Ecto neural progenitor cell (in vitro differentiated cells): Measurements from ENCODE around the gene RNF223.

ENCODE experiments used
- DNase-seq: peaks from one replicate; pipeline ENCODE4 v3.0.0-alpha.2; 2018; ENCODE audit warnings: low spot score

Gene RNF223

DNA sequence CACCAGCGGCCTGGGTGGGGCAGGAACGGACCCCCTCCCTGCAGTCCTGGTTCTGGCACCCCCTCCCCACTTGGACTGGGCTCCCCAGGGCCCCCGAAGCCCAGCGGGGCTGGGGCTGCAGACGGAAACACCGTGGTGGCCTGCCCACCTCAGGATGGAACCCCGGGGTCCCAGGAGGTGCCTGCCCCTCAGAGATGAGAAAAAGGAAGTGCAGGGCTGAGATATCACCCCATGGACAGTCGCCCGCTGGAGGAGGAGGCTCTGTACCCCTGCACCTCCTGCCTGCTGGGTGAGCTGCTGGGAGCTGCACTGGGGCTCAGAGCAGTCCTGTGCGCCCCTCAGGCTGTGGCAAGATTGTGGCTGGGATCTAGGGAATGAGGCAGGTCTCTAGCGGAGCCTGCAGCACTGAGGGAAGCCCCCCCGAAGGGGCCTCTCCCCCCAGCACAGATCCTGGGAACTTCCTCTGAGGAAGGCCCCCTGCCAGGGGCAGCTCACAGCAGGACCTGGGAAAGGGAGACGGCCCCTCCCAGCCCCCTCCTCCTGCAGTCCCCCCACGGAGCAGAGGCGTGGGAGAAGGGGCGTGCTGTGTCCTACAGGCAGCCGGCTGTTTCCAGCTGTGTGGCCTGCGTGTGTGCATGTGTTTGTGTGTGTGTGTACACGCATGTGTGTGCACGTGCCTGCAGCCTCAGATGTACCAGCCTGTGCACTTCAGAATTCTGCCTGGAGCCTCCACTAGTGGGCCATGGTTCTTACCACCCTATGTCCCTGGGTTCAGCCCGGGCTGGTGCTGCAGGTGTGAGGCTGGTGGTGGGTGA is 47.3 kb downstream of the RNF223 start:
- DNase-seq, result no peak

DNA sequence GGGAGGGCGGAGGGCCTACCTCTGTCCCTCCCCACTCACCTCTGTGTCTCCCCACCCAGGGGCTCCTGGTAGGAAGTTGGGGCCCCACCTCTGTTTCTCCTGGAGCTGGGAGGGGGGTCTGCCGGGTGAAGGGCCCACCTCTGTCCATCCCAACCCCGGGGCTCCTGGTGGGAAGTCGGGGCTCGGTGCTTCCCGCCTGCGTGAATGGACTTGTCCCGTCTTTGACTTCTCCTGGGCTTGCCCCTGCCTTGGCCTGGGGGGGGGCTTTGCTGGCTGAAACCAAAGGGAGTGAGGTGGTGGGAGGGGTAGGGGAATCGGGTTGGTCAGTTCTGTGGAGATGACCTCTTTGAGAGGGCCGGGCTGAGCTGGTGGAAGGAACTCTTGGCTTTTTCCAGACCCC is 48.4 kb downstream of the RNF223 start:
- no peak for DNase-seq

DNA sequence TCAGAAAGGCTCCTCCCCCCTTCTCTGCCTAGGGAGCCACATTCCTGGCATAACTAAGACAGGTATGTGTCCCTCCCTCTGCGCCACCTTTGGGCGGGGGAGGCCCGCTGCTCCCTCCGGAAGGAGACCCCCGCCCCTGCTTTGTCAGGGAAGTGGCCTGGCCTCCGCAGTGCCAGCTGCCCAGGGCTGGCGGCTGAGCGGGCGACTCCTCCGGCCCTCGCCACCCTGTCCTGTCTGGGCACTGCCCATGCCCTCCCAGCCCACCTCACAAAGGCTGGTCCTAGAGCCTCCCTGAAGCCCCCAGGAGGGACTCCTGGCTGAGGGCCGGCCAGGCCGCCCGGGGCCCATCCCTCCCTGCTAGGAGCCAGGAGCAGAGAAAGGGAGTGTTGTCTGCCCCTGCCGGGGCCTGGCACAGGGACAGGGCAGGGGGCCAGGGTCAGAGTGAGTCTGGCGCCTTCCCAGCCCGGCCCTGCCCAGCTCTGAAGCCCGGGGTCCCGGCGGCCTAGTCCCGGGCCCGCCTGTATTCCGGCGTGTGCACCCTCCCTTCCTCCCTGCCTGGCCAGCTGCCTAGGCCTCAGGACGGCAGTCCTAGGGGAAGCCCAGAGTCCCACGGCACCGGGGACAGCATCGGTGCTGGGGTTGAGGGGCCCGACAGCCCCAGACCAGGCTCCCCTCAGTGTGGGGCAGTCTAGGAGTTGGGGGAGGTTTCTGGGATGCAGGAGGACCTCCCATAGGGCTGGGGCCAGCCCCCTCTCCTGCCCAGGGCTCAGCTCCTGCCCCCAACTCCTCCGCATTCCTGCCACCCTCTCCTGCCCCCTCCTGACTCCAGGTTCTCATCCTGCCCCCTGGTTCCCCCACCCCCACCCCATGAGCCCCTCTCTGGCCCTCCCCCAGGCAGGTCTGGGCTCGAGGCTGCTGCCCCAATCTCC is 49.1 kb downstream of the RNF223 start:
- no peak for DNase-seq

DNA sequence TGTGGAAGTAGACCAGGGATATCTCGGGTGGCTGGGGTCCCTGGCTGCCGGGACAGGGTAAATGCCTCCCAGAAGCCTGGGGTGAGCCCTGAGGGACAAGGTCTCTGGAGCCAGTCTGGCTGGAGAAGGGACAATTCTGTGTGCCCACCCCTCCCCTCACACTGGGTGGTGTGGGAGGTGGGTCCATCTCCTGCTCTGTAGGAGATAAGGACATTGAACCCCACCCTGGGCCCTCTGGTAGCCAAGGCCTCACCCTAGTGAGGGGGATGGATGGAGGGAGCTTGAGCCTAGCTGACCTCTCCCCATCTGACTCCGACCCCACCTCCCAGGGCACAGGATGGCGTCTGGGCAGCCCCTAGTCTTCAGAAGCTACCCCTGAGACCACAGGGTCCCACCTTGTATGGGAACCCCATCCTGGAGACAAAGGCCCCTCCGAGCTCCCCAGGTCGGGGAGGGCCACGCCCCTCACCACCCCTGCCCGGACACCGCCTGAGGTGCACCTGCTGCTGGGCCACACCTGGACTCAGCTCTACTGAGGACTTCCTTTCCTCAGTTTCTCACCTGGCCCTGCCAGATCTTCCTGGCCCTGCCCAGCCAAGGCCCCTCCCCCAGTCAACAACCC is 49.8 kb downstream of the RNF223 start:
- no peak for DNase-seq

DNA sequence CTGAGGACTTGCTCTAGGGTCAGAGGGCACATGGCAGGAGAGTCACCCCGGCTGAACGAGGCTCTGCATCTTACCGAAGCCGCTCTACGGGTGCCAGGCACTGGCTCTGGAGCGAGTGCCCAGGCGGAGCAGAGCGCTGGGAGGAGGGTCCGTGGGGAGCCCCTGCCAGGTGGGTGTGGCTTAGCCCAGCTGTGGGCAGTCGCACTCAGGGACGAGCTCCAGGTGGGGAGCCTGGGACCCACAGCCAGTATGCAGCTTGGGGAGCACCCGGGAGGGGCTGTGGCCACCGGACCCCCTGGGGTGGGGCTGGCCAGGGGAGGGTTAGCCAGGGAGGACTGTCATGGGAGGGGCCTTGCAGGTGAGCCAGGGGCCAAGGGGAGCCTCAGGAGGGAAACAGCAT is 50.4 kb downstream of the RNF223 start:
- DNase-seq, result no peak

DNA sequence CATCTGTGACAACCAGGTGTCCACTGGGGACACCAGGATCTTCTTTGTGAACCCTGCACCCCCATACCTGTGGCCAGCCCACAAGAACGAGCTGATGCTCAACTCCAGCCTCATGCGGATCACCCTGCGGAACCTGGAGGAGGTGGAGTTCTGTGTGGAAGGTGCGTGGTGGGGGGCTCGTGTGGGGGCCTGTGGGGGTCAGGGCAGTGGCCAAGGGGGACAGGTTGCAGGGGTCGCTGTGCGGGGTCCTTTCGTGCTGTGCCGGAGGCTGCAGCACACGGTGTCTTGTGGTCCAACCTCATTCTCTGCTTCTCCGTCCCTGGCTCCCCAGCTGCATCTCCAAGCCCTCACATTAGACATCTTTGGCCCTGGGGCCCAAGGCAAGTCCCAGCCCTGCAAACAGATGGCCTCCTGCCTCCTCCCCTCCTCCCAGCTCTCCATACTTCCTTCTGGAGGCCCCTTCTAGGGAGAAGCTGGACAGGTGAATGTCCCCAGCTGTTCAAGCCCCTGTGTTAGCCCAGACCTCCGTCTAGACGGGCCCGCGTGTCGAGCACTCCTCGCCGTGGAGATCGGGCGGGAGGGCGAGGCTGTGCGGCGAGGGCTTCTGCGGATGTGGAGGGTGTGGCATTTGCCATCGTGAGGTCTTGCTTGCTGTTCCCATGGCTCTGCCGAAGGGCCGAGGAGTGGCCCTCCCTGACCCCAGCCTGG is 51.6 kb downstream of the RNF223 start:
- no peak for DNase-seq

DNA sequence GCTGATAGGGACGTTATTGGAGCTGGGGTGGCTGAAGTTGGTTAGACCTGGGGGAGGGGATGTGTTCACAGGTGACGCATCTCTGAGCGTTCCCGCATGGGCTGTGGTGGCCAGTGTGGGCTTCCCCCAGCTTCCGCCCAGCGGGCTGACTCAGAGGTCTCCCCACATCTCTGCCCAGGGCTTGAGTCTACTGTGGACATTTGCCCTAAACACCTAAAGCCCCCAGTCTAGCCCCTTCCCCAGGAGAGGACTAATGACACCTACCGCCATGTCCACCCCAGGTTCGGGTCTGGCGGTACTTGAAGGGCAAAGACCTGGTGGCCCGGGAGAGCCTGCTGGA is 52.2 kb downstream of the RNF223 start:
- DNase-seq, result no peak

DNA sequence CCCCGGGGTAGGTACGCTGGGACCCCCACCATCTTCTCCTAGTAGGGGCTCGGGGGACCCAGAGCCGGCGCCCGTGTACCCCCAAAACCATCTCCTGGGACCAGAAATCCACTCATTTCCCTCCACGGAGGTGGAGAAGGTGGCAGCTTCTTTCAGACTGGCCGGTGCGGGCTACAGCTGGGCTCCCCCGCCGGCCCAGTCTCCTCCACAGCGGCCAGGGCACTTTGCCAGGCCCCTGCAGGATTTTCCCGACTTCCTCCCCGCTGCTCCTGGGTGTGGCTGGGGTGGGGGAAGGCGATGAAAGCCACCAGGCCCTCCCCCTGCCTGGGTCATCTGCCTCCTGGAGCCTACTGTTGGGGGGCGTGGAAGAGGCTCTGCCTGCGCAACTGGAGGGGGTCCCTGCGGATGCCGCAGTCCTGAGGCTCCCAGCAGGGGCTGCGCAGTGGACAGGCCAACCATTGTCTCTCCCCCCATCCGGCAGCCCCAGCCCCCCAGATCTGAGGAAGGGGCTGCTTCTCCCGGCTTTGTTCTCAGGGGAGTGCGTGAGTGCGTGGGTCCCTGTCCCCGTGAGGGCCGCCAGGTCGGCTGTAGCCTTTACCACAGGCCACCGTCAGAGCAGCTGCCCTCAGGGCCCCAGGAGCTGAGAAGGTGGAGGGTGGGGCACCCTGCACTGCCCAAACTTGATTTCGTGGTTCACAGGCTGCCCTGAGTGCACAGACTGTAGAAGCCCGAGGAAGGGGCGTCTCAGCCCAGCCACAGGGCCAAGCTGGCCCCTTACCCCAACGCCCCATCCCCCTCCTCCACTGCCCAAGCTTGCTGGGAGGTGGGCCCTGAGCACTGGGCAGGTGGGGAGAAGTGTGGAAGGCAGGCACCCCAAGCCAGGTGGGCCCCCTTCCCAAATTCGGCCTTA is 52.8 kb downstream of the RNF223 start:
- DNase-seq, result no peak
